ENCODE measurements around the gene CSNK1G1. TPM values are rescaled to one million over a fixed set of nuclear protein-coding genes. Genes with fewer than 3 reads are reported as not detected.

The CSNK1G1 gene
- total RNA-seq, 1 experiment from 2014 or later, result 23.9 TPM

- H3K27me3 Mint-ChIP-seq (ENCODE audit: unreplicated experiment), result no peaks in the 10 kb centered on the region
- H3K4me1 Mint-ChIP-seq (ENCODE audit: low read depth, unreplicated experiment), result peaks cover 17% of the 10 kb centered on the region
- BruUV-seq (replicated peaks), result no TSS peak
- no peak for DNase-seq
- peak overlapping the region; percentile 35 for H3K27ac Mint-ChIP-seq (ENCODE audit: unreplicated experiment)
- no peaks in the 10 kb centered on the region for H3K9me3 Mint-ChIP-seq (ENCODE audit: low read depth, unreplicated experiment)
- no peak for TF ChIP-seq CTCF (IDR thresholded peaks at IDR 0.05; ENCODE audit: unreplicated experiment)
- intact Hi-C loops (cut with micrococcal nuclease; ENCODE audit: unreplicated experiment), result no loop called here
- peak overlapping the region; percentile 89 for H3K4me3 Mint-ChIP-seq (ENCODE audit: low read depth, unreplicated experiment)
- peaks cover 26% of the 10 kb centered on the region for H3K36me3 Mint-ChIP-seq (ENCODE audit: insufficient read depth, unreplicated experiment)
- CTCF ChIA-PET, result interaction anchor here (0.6 kb wide), 1 partner anchor 185 kb away, joined by 5 read pairs; no protein-coding TSS in a partner anchor
Observed at GRCh38 chr15:64389036-64389435, 33.1 kb upstream of the CSNK1G1 start.

GRCh38 chr15:64387562-64388168, 31.7 kb upstream of the CSNK1G1 start, which contains the start of gene TRIP4:
Gene TRIP4 (plus strand): TSS chr15:64387836. CDS start chr15:64387864, 28 bp downstream.
- no peaks in the 10 kb centered on the region for H3K9me3 Mint-ChIP-seq (ENCODE audit: low read depth, unreplicated experiment)
- H3K4me1 Mint-ChIP-seq (ENCODE audit: low read depth, unreplicated experiment), result peaks cover 17% of the 10 kb centered on the region
- CTCF ChIA-PET, result interaction anchor here (0.6 to 1.5 kb wide), 3 partner anchors 224 to 646 kb away, joined by 3 to 4 read pairs (median 3); partner anchors contain the start of gene PPIB
- intact Hi-C loops (cut with micrococcal nuclease; ENCODE audit: unreplicated experiment), result no loop called here
- peaks cover 21% of the 10 kb centered on the region for H3K36me3 Mint-ChIP-seq (ENCODE audit: insufficient read depth, unreplicated experiment)
- peak; percentile 98 for DNase-seq
- BruUV-seq (replicated peaks), result no TSS peak
- peak within 1 kb of the TSS; percentile 89 for H3K4me3 Mint-ChIP-seq (ENCODE audit: low read depth, unreplicated experiment)
- no peaks in the 10 kb centered on the region for H3K27me3 Mint-ChIP-seq (ENCODE audit: unreplicated experiment)
- peak within 1 kb of the TSS; percentile 88 for H3K27ac Mint-ChIP-seq (ENCODE audit: unreplicated experiment)
- no peak for TF ChIP-seq CTCF (IDR thresholded peaks at IDR 0.05; ENCODE audit: unreplicated experiment)

- H3K36me3 Mint-ChIP-seq (ENCODE audit: insufficient read depth, unreplicated experiment), result peaks cover 26% of the 10 kb centered on the region
- H3K27ac Mint-ChIP-seq (ENCODE audit: unreplicated experiment), result no peak overlapping the region
- no peak for TF ChIP-seq CTCF (IDR thresholded peaks at IDR 0.05; ENCODE audit: unreplicated experiment)
- no peaks in the 10 kb centered on the region for H3K9me3 Mint-ChIP-seq (ENCODE audit: low read depth, unreplicated experiment)
- H3K27me3 Mint-ChIP-seq (ENCODE audit: unreplicated experiment), result no peaks in the 10 kb centered on the region
- intact Hi-C loops (cut with micrococcal nuclease; ENCODE audit: unreplicated experiment), result no loop called here
- CTCF ChIA-PET, result interaction anchor here (0.6 kb wide), 1 partner anchor 76 kb away, joined by 4 read pairs; no protein-coding TSS in a partner anchor
- peaks cover 27% of the 10 kb centered on the region for H3K4me1 Mint-ChIP-seq (ENCODE audit: low read depth, unreplicated experiment)
- no peak overlapping the region for H3K4me3 Mint-ChIP-seq (ENCODE audit: low read depth, unreplicated experiment)
- BruUV-seq (replicated peaks), result no TSS peak
- DNase-seq, result no peak
Observed at GRCh38 chr15:64386291-64386690, 30.3 kb upstream of the CSNK1G1 start.

GRCh38 chr15:64383760-64384159, 27.8 kb upstream of the CSNK1G1 start:
- no peak for TF ChIP-seq CTCF (IDR thresholded peaks at IDR 0.05; ENCODE audit: unreplicated experiment)
- CTCF ChIA-PET, result interaction anchor here (0.6 kb wide), 1 partner anchor 17 kb away, joined by 3 read pairs; no protein-coding TSS in a partner anchor
- no peak overlapping the region for H3K27ac Mint-ChIP-seq (ENCODE audit: unreplicated experiment)
- intact Hi-C loops (cut with micrococcal nuclease; ENCODE audit: unreplicated experiment), result no loop called here
- H3K4me1 Mint-ChIP-seq (ENCODE audit: low read depth, unreplicated experiment), result peaks cover 37% of the 10 kb centered on the region
- no TSS peak for BruUV-seq (replicated peaks)
- H3K27me3 Mint-ChIP-seq (ENCODE audit: unreplicated experiment), result no peaks in the 10 kb centered on the region
- no peak for DNase-seq
- H3K9me3 Mint-ChIP-seq (ENCODE audit: low read depth, unreplicated experiment), result no peaks in the 10 kb centered on the region
- H3K4me3 Mint-ChIP-seq (ENCODE audit: low read depth, unreplicated experiment), result no peak overlapping the region
- H3K36me3 Mint-ChIP-seq (ENCODE audit: insufficient read depth, unreplicated experiment), result peaks cover 47% of the 10 kb centered on the region
